ENCODE results near the gene MUL1.
"Not testable (repeated sequence)": the region's sequence is repeated elsewhere in the genome, so short reads cannot be mapped to it uniquely, and the experiment has no call there.

Gene MUL1

GRCh38 chr1:20511518-20512428 lies 3.8 kb upstream of the MUL1 start:
- DNase-seq (ENCODE audit: low read depth) = no peak

DNA sequence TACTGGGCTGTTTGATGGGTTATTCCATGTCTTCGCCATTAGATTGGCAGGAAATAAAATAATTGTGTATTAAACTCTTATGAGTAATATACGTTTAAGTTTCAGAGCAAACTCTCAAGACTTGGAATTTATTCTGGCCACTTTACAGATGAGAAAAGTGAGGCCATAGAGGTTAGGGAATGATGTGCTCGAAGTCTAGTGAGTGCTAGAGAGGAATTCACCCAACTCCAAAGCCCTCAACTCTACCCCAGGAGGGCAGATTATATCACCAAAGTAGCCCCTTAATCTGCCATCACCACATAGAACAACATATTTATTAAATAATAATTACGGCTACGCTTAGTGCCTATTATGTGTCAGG lies 440 bp upstream of the MUL1 start:
- DNase-seq (ENCODE audit: low read depth) = no peak

- no peak for DNase-seq (ENCODE audit: low read depth)
These were observed 745 bp downstream of the MUL1 start for GRCh38 chr1:20507248-20507563.

- no peak for DNase-seq (ENCODE audit: low read depth)
These were observed 2.5 kb downstream of the MUL1 start for GRCh38 chr1:20505488-20505887.

- DNase-seq (ENCODE audit: low read depth) = no peak
These were observed 7.2 kb downstream of the MUL1 start for GRCh38 chr1:20500716-20501115.

DNA sequence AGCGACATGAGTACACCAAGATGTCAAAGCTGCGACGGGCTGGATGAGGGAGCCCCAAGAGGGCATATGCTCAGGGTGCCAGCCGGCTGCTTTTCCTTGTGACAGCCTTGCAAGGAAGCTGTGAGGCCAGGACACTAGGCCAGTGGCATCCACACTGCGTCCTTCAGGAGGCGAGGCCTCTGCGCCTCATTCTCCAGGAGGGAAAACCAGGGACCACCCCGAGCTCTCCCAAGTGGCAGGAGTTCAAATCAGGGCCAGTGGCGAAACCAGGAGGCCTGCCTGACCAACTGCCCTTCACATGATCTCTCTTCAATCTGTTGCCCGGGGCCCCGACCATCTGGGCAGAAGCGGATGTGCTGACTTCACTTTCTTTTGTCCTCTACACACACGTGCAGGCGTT lies 8.2 kb downstream of the MUL1 start:
- no peak for DNase-seq (ENCODE audit: low read depth)

GRCh38 chr1:20499105-20499504 lies 8.8 kb downstream of the MUL1 start:
- no peak for DNase-seq (ENCODE audit: low read depth)

DNA sequence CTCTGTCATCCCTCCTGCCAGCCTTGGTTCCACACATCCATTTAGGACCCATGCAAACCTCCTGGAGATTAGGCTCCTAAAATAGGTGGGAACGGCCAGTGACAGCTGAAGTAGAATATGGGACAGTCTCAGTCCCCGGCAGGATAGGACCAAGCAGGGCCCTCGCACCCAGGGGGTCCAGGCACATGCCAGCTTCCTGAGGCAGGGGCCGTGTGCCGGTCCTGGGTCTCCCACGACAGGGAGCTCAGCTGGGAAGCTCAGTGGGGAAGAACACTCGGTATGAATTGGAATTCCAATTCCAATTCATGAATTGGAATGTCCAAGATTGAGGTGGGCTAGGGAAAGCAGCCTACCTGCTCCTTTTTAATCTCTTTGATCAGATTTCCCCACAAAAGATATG lies 9.8 kb downstream of the MUL1 start:
- DNase-seq (ENCODE audit: low read depth) = no peak

DNA sequence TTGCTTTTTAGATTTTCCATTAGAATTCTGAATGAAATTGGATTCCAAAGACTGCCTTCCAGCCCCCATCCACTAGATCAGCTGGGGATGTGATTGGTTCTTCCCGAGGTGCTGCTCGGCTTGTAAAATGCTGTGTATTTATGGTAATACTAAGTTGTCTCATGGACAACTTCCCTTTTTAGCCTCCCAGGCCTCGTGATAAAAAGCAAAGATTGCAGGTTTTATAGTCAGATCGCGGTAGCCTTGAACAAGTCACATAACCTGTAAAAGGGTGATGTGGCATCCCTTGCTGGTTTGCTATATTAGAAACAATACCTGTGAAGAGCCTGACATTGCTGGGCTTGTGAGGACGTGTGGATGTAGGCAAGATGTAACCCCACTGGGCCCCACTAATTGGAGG lies 10.4 kb downstream of the MUL1 start:
- no peak for DNase-seq (ENCODE audit: low read depth)

- not testable (repeated sequence) for DNase-seq (ENCODE audit: low read depth)
These were observed 11.1 kb downstream of the MUL1 start for GRCh38 chr1:20496725-20497383.

DNA sequence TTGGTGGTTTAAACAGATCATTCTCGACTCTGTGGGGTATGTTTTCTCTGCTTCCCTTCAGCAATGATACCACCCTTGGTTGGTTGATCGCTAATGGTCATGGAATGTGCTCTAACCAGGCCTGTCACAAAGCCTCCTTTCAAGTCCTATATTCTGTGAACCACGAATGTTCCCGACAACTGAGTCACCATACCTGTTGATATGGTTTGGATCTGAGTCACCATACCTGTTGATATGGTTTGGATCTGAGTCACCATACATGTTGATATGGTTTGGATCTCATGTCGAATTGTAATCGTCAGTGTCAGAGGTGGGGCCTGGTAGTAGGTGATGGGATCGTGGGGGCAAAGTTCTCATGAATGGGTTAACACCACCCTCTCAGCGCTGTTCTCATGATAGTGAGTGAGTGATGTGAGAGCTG lies 11.7 kb downstream of the MUL1 start:
- peak; percentile 92 for DNase-seq (ENCODE audit: low read depth)

DNA sequence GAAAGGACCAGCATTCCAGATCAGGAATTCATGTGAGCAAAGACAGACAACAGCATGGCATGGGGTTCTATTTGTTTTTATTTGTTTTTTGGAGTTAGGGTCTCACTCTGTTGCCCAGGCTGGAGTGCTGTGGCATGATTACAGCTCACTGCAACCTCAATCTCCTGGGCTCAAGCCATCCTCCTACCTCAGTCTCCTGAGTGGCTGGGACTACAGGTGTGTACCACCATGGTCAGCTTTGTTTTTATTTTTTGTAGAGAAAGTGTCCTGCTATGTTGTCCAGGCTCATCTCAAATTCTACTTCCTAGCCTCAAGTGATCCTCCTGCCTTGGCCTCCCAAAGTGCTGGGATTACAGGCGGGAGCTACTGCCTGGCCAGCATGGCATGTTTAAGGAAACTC lies 12.3 kb downstream of the MUL1 start:
- DNase-seq (ENCODE audit: low read depth) = no peak

GRCh38 chr1:20494609-20495311 lies 13.2 kb downstream of the MUL1 start:
- peak; percentile 92 for DNase-seq (ENCODE audit: low read depth)

DNA sequence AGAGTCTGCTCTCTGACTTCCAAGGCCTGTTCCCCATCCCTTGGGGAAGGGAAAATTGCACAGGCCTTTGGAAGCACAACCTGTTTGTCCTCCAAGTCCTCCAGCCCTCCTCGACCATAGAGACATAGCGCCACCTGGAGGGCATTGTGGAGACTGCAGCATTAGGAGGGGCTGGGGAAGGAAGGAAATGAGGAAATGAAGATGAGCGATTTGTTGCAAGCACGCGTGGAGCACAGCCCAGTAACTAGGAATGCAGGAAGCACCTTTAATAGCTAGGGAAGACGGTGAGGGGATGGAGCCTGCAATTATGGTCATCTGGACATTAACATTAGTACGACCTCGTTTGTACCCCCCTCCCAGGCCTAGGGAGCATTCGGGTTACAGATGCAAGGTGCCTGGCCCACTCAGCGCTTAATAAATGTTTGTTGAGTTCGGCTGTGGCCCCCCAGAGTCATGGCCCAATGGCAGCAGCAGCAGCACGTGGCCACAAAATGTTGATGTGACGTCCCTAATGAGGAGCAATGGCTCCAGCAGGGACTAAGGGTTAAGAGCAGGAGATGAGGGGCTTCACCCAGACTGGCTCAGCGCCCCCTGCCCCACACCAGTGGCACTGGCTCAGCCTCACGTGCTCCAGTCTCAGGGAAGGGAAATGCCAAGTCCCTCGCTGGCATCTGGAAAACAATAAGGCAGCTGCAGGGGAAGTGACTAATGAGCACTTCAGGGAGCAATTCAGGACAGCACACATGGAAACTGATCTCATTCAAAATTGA lies 13.9 kb downstream of the MUL1 start:
- DNase-seq (ENCODE audit: low read depth) = peak; percentile 86

- no peak for DNase-seq (ENCODE audit: low read depth)
These were observed 14.6 kb downstream of the MUL1 start for GRCh38 chr1:20493309-20493708.

DNA sequence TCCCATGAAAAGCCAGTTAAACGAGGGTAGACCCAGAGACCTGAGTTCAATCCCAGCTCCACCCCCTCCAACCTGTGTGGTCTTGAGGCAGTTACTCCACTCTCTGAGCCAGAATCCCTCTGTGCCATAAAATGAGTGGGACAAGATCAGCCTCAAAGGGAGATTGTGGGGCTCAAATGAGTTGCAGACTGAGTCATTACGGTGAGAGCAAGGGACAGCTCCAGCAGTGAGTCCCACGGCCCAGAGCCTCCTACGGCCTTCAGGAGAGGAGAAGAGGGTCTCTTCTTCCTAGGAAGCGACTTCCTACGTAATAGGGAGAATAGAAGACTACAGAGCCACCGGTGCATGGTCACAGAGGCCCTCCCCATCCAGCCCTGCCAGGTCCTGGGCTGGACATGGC lies 15.2 kb downstream of the MUL1 start:
- no peak for DNase-seq (ENCODE audit: low read depth)

GRCh38 chr1:20491866-20492265 lies 16.1 kb downstream of the MUL1 start:
- no peak for DNase-seq (ENCODE audit: low read depth)

DNA sequence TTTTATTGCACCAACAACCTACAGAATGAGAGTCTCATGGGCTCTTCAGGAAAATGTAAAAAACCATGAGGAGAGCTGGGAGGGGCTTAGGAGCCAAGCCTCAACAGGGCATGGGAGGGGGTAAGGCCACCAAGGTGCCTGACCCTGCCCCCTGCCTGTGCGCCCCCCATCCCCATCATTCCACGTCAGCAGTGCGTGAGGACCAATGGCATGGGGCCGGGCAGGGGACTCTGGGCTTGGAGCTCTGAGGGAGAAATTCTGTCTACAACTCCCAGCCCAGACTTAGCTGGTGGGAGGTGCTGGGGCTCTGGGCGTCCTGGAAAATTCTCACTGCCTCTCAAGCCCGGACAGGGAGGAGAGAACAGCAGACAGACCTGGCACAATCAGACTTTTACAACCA lies 16.8 kb downstream of the MUL1 start:
- DNase-seq (ENCODE audit: low read depth) = no peak

- no peak for DNase-seq (ENCODE audit: low read depth)
These were observed 20.7 kb downstream of the MUL1 start for GRCh38 chr1:20487236-20487590.

DNA sequence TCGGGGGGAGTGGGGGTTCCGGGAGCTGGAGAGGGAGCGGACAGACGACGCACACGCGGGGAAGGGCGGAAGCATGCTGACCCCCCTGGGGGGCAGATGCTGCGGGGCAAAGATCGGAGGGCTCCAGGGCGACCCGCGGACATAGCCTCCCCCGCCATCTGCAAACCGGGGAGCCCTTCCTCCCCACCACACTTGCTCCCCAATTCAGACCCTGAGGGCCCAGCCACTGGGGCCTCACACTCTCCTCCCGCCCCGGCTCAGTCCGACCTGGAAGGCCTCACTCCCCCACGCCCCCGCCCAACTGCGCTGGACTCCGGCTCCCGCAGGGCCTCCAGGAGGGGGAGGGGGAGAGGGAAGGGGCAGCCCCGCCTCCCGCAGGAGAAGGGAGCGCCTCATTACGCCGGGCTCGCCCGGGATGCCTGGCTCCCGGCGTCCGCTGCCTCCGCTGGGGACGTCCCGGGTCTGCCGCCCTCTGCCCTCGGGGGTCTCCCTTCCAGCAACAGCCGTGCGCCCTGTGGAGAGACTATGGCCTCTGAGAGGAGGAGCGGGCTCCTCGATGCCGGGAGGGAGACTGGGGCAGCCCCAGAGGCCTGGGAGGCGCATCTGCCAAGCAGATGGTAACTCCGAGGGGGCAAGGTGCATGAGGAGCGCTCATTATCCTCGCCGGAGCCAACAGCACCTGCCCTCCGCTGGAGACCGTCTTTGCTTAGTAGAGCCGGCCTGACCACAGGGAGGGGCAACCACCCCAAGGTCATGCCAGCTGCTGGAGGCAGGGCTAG lies 21.3 kb downstream of the MUL1 start:
- DNase-seq (ENCODE audit: low read depth) = peak; percentile 47

Data from ELR (cell line).